GM12878 (cell line): ENCODE results near the gene BIN1. TPM values are rescaled to one million over a fixed set of nuclear protein-coding genes. Genes with fewer than 3 reads are reported as not detected.

ENCODE experiments used
- ATAC-seq: fragments of 200-7000 bp; cut with Tn5 transposase; 3 replicates; pipeline ENCODE4 v1.9.1; 2020; ENCODE audit warnings: mild to moderate bottlenecking, moderate library complexity
- BruUV-seq: library from RNA; stranded (reverse); fragments of 400-500 nt; replicated peaks from 2 replicates; lab custom pipeline; 2021; lab: Mats Ljungman, UMichigan
- CTCF ChIA-PET: fragments of 300-600 bp; sonication (Branson Sonifier 250); formaldehyde crosslinking; extraction: SDS; loops from one replicate; lab custom pipeline; 2021; ENCODE audit warnings: inconsistent platforms; lab: Yijun Ruan, JAX
- POLR2A ChIA-PET: fragments of 350-600 bp; formaldehyde crosslinking; extraction: SDS; loops from one replicate; lab custom pipeline; 2021; ENCODE audit warnings: inconsistent platforms; lab: Charles Lee
- RAD21 ChIA-PET: fragments of 300-600 bp; sonication (Branson Sonifier 250); formaldehyde crosslinking; loops from one replicate; lab custom pipeline; 2023; ENCODE audit warnings: antibody characterized with exemption; ENCODE audit not compliant: unreplicated experiment; lab: Charles Lee
- SMC1A ChIA-PET: fragments of 300-600 bp; sonication (Branson Sonifier 250); formaldehyde crosslinking; loops from one replicate; lab custom pipeline; 2023; ENCODE audit not compliant: unreplicated experiment, uncharacterized antibody; lab: Charles Lee
- DNase-seq: peaks from one replicate; pipeline ENCODE4 v3.0.0-alpha.2; 2011; ENCODE audit warnings: low read depth, low spot score
- FAIRE-seq: peaks from 3 replicates; lab custom pipeline; 2011; peaks lifted over from hg19 to GRCh38; lab: Jason Lieb, UNC
- H2AFZ ChIP-seq: 2 replicates; pipeline ENCODE4 v1.6.0; 2011; ENCODE audit warnings: low read depth, low read length, control low read depth; ENCODE audit not compliant: control insufficient read depth
- H3K27ac ChIP-seq: 2 replicates; pipeline ENCODE4 v1.5.1; 2011; ENCODE audit warnings: control low read depth; ENCODE audit not compliant: control insufficient read depth, insufficient read depth
- H3K27me3 ChIP-seq, 2 experiments: replicated peaks in 1 of 2; 2 replicates each; pipeline versions ENCODE4 v1.6.0 to v1.6.1; 2011; ENCODE audit warnings: low read length in 1 of 2; ENCODE audit not compliant: control insufficient read depth in 2 of 2, insufficient read depth in 2 of 2
- H3K36me3 ChIP-seq, 2 experiments: 2 replicates each; pipeline ENCODE4 v1.5.1; 2011; ENCODE audit warnings: low read length in 1 of 2; ENCODE audit not compliant: control insufficient read depth in 2 of 2, insufficient read depth in 2 of 2
- H3K4me1 ChIP-seq: 2 replicates; pipeline ENCODE4 v1.6.1; 2011; ENCODE audit warnings: mild to moderate bottlenecking, low read length, moderate library complexity, mixed read lengths; ENCODE audit not compliant: control insufficient read depth, insufficient read depth
- H3K4me2 ChIP-seq: 2 replicates; pipeline ENCODE4 v1.6.0; 2011; ENCODE audit warnings: control low read depth; ENCODE audit not compliant: control insufficient read depth, insufficient read depth
- H3K4me3 ChIP-seq: fragments of 200-600 bp; sonication (generic); 2 replicates; pipeline ENCODE4 v1.5.1; 2016
- H3K79me2 ChIP-seq: 2 replicates; pipeline ENCODE4 v1.6.0; 2011; ENCODE audit warnings: low read length; ENCODE audit not compliant: control insufficient read depth, insufficient read depth
- H3K9ac ChIP-seq: 2 replicates; pipeline ENCODE4 v1.8.0; 2011; ENCODE audit warnings: low read length, control low read depth, mixed read lengths; ENCODE audit not compliant: control insufficient read depth, insufficient read depth
- H3K9me3 ChIP-seq: replicated peaks from 3 replicates; pipeline ENCODE4 v1.5.1; 2011; ENCODE audit warnings: mild to moderate bottlenecking, low read length; ENCODE audit not compliant: control insufficient read depth, insufficient read depth
- H4K20me1 ChIP-seq: 2 replicates; pipeline ENCODE4 v1.6.0; 2011; ENCODE audit not compliant: control insufficient read depth, insufficient read depth
- BHLHE40 ChIP-seq, 2 experiments: fragments of 450-650 bp in 1 of 2; IDR thresholded peaks; 2 replicates each; pipeline ENCODE4 v1.6.1; 2011 to 2017; ENCODE audit warnings: low read depth in 2 of 2, borderline replicate concordance in 1 of 2, improper control_type of control experiment in 1 of 2, low read length in 1 of 2, mild to moderate bottlenecking in 1 of 2
- MYC ChIP-seq: IDR thresholded peaks from 2 replicates; pipeline ENCODE4 v1.6.1; 2011; ENCODE audit warnings: mild to moderate bottlenecking, low read length, moderate library complexity, inconsistent platforms; ENCODE audit not compliant: insufficient read depth, insufficient replicate concordance, insufficient read length, severe bottlenecking
- SRF ChIP-seq, 2 experiments: IDR thresholded peaks; 2 replicates each; pipeline ENCODE4 v1.6.1; 2011; ENCODE audit warnings: low read depth in 2 of 2, low read length in 2 of 2, mild to moderate bottlenecking in 1 of 2, moderate library complexity in 1 of 2
- WGBS: methylation state at CpG from one replicate; pipeline ENCODE4 v1.1.6; 2016; ENCODE audit warnings: low lambda C conversion rate; ENCODE audit not compliant: insufficient replicate concordance, insufficient coverage; ENCODE audit errors: missing lambda C conversion rate; 5-methylcytosine and 5-hydroxymethylcytosine counted together
- in situ Hi-C: fragments of 300-500 bp; cut with MboI; formaldehyde crosslinking; loops from 9 replicates; pipeline ENCODE4 v1.14.3; 2018; ENCODE audit warnings: mixed read lengths
- intact Hi-C: fragments of 100-400 bp; cut with micrococcal nuclease; formaldehyde crosslinking; loops from one replicate; pipeline ENCODE4 v1.14.2; 2022; ENCODE audit not compliant: unreplicated experiment
- polyA plus RNA-seq, 11 experiments: library from polyadenylated mRNA; depleted of rRNA in 4 of 11; unstranded in 6 of 11; stranded (reverse) in 5 of 11; fragments of >200 nt; fragmentation: Nextera tagmentation in 4 of 11; fragmentation: Illumina TruSeq in 1 of 11; extraction: Ambion mirVana in 4 of 11; extraction: Trizol in 1 of 11; gene quantifications; 1 replicate in 1 of 11; 2 replicates in 10 of 11; pipeline versions ENCODE4 v1.2.1 to v1.2.3, GENCODE V29; 2011 to 2016; ENCODE audit warnings: inconsistent platforms in 2 of 11, missing spikeins in 2 of 11, low read depth in 1 of 11
- total RNA-seq, 4 experiments: library from RNA; depleted of rRNA in 3 of 4; stranded (reverse); fragments of >200 nt in 3 of 4; fragmentation: Illumina TruSeq in 1 of 4; extraction: Trizol in 1 of 4; gene quantifications; 2 replicates each; pipeline versions ENCODE4 v1.2.1 to v1.2.3, GENCODE V29; 2013 to 2021
- TF ChIP-seq, protein P1 (sequence below): IDR thresholded peaks from 2 replicates; pipeline ENCODE4 v1.6.1; 2012; ENCODE audit warnings: improper control_type of control experiment, low read depth, low read length; ENCODE audit not compliant: insufficient replicate concordance

Gene BIN1
- total and polyA plus RNA-seq, 10 of the 15 experiments (the other 5 are each of a cell fraction or from before 2014, with no cell fraction given): 0.32 to 21.3 (median 11.2) TPM

DNA sequence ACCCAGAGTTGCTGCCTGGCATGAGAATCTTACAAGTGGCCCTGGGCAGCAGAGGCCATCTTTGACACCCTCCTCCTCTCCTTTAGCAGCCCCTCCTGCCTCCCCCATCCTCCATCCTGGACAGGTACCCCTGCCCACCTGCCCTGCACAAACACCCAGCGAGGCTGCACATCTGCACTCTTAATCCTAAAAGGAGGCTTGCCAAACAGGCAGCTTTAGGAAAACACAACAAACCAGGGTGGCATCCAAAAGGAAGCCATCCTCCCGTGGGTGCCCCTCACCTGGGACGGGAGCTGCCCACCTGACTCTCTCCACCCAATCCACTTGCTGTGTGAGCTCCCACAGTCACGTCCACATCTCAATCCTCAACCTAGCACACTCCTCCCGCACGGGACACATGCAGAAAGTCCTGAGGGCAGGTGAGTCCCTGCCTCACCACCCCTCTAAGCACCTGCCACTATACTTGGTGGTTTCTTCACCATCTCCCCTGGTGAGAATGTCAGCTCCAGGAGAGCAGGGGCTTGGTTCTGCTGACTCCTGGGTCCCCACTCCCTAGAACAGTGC is 5.8 kb downstream of the BIN1 start:
- DNase-seq (no peak), ATAC-seq (no peak)
- CTCF ChIA-PET: interaction anchor here (1.1 kb wide), 1 partner anchor 33 kb away, joined by 5 read pairs; no protein-coding TSS in a partner anchor

More for the DNA sequence above, 5.8 kb downstream of the BIN1 start:
- Histone ChIP-seq H3K27ac (no peak overlapping the region), H3K79me2 (no peaks in the 10 kb centered on the region), H3K9me3 (no peaks in the 10 kb centered on the region), H3K27me3 (peaks cover 5% of the 10 kb centered on the region in 2 experiments; a peak in 3 of 4 replicates), H3K4me3 (no peak overlapping the region), H3K4me1 (no peaks in the 10 kb centered on the region), H2AFZ (no peak overlapping the region), H3K9ac (no peak overlapping the region), H4K20me1 (no peaks in the 10 kb centered on the region), H3K4me2 (no peak overlapping the region), H3K36me3 (no peaks in the 10 kb centered on the region)
- WGBS: 15% methylated on average over 6 of the region's 6 CpGs
- FAIRE-seq: no peak
- POLR2A ChIA-PET: interaction anchor here (0.6 kb wide), 1 partner anchor 614 kb away, joined by 5 read pairs; no protein-coding TSS in a partner anchor
- SMC1A ChIA-PET: no interaction called here
- in situ Hi-C loops: no loop called here
- RAD21 ChIA-PET: interaction anchor here (1.2 kb wide), 1 partner anchor 33 kb away, joined by 4 read pairs; no protein-coding TSS in a partner anchor
- TF ChIP-seq, protein P1, sequence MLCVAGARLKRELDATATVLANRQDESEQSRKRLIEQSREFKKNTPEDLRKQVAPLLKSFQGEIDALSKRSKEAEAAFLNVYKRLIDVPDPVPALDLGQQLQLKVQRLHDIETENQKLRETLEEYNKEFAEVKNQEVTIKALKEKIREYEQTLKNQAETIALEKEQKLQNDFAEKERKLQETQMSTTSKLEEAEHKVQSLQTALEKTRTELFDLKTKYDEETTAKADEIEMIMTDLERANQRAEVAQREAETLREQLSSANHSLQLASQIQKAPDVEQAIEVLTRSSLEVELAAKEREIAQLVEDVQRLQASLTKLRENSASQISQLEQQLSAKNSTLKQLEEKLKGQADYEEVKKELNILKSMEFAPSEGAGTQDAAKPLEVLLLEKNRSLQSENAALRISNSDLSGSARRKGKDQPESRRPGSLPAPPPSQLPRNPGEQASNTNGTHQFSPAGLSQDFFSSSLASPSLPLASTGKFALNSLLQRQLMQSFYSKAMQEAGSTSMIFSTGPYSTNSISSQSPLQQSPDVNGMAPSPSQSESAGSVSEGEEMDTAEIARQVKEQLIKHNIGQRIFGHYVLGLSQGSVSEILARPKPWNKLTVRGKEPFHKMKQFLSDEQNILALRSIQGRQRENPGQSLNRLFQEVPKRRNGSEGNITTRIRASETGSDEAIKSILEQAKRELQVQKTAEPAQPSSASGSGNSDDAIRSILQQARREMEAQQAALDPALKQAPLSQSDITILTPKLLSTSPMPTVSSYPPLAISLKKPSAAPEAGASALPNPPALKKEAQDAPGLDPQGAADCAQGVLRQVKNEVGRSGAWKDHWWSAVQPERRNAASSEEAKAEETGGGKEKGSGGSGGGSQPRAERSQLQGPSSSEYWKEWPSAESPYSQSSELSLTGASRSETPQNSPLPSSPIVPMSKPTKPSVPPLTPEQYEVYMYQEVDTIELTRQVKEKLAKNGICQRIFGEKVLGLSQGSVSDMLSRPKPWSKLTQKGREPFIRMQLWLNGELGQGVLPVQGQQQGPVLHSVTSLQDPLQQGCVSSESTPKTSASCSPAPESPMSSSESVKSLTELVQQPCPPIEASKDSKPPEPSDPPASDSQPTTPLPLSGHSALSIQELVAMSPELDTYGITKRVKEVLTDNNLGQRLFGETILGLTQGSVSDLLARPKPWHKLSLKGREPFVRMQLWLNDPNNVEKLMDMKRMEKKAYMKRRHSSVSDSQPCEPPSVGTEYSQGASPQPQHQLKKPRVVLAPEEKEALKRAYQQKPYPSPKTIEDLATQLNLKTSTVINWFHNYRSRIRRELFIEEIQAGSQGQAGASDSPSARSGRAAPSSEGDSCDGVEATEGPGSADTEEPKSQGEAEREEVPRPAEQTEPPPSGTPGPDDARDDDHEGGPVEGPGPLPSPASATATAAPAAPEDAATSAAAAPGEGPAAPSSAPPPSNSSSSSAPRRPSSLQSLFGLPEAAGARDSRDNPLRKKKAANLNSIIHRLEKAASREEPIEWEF: no peak
- no peak for TF ChIP-seq BHLHE40 (IDR thresholded peaks at IDR 0.05; ENCODE audit: borderline replicate concordance in 1 of 2, low read depth in 2 of 2, low read length in 1 of 2)
- TF ChIP-seq SRF (IDR thresholded peaks at IDR 0.05; ENCODE audit: low read depth in 2 of 2, low read length in 2 of 2): no peak
- no peak for TF ChIP-seq MYC
- intact Hi-C loops: no loop called here
- BruUV-seq: no TSS peak
